HEK293 (cell line): Measurements from ENCODE around the gene ARHGEF37.

Source experiments
- CTCF ChIP-seq: fragments of 450-650 bp; formaldehyde crosslinking; IDR thresholded peaks from 2 replicates; pipeline ENCODE4 v1.5.1; 2016; ENCODE audit warnings: missing biosample characterization, missing genetic modification characterization
- PATZ1 ChIP-seq: fragments of 450-650 bp; formaldehyde crosslinking; IDR thresholded peaks from 2 replicates; pipeline ENCODE4 v1.5.1; 2016; ENCODE audit warnings: missing biosample characterization, missing genetic modification characterization
- ZNF121 ChIP-seq: fragments of 450-650 bp; formaldehyde crosslinking; IDR thresholded peaks from 2 replicates; pipeline ENCODE4 v1.5.1; 2016; ENCODE audit warnings: missing biosample characterization, missing genetic modification characterization
- ZNF274 ChIP-seq, 2 experiments: fragments of 200-500 bp in 1 of 2; fragments of 450-650 bp in 1 of 2; sonication (Bioruptor generic) in 1 of 2; formaldehyde crosslinking in 1 of 2; IDR thresholded peaks; 2 replicates each; pipeline versions ENCODE4 v1.5.1 to v1.6.1; 2014 to 2016; ENCODE audit warnings: borderline replicate concordance in 1 of 2, inconsistent platforms in 1 of 2, low read length in 1 of 2, missing biosample characterization in 1 of 2, missing genetic modification characterization in 1 of 2
- ZNF416 ChIP-seq: fragments of 450-650 bp; formaldehyde crosslinking; IDR thresholded peaks from 2 replicates; pipeline ENCODE4 v1.5.1; 2016; ENCODE audit warnings: missing biosample characterization, missing genetic modification characterization

DNA sequence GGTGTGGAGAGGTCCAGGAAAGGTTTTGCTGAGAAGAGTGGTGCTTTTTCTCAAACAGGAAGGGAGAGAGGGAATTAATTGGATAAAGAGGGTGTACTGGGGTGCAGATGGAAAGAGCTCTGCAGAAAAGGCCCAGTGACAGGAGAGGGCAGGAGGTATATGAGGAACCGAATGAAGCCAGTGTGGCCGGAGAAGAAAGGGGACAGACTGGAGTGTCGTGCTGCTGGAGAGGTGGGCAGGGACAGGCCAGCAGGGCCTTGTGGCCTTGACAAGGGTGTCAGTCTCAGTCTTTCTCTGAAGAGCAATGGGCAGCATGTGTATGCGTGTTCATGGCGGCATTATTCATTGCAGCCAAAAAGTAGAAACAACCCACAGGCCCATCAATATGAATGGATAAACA, 48.1 kb downstream of the ARHGEF37 start:
- TF ChIP-seq PATZ1 (tag by site-specific recombination) = no peak
- TF ChIP-seq ZNF416 (tag by site-specific recombination) = no peak
- no peak for TF ChIP-seq CTCF (tag by site-specific recombination)
- TF ChIP-seq ZNF121 (tag by site-specific recombination) = no peak
- no peak for TF ChIP-seq ZNF274 (IDR thresholded peaks at IDR 0.05; ENCODE audit: low read length)
- no peak for TF ChIP-seq ZNF274 (tag by site-specific recombination; IDR thresholded peaks at IDR 0.05; ENCODE audit: borderline replicate concordance)
